Measurements from ENCODE around the gene EPN1. TPM values are rescaled to one million over a fixed set of nuclear protein-coding genes. Genes with fewer than 3 reads are reported as not detected.

EPN1 gene
- total RNA-seq, 1 donor from 2014 or later: 16.7 TPM

GRCh38 chr19:55645512-55645881 lies 29.5 kb upstream of the EPN1 start:
- FAIRE-seq (no peak), DNase-seq (ENCODE audit: low spot score in 2 of 2) (no peak)

- FAIRE-seq: no peak
- DNase-seq (ENCODE audit: low spot score in 2 of 2): no peak
These were observed 27.9 kb upstream of the EPN1 start for GRCh38 chr19:55646889-55647731.

GRCh38 chr19:55647732-55648584 lies 27.1 kb upstream of the EPN1 start, which contains the start of gene CCDC106:
CCDC106 (plus strand) TSS chr19:55648212; CDS start chr19:55649047, 835 bp downstream.
- DNase-seq (ENCODE audit: low spot score in 2 of 2) (peak; percentile 78 to 82), FAIRE-seq (no peak)

- DNase-seq (ENCODE audit: low spot score in 2 of 2) (no peak), FAIRE-seq (no peak)
These were observed 26.3 kb upstream of the EPN1 start for GRCh38 chr19:55648585-55649267.

- FAIRE-seq: no peak
These were observed 25.5 kb upstream of the EPN1 start for GRCh38 chr19:55649268-55650125.

GRCh38 chr19:55650126-55650557 lies 24.9 kb upstream of the EPN1 start:
- FAIRE-seq (no peak), DNase-seq (ENCODE audit: low spot score in 2 of 2) (no peak)

More at GRCh38 chr19:55649268-55650125, 25.5 kb upstream of the EPN1 start:
- DNase-seq (ENCODE audit: low spot score in 2 of 2): no peak

- no peak for DNase-seq (ENCODE audit: low spot score in 2 of 2)
- no peak for FAIRE-seq
These were observed 24.3 kb upstream of the EPN1 start for GRCh38 chr19:55650602-55651230.

GRCh38 chr19:55651236-55651635 lies 23.8 kb upstream of the EPN1 start:
- DNase-seq (ENCODE audit: low spot score in 2 of 2) (no peak), FAIRE-seq (no peak)

- no peak for FAIRE-seq
- DNase-seq (ENCODE audit: low spot score in 2 of 2): no peak
These were observed 22.5 kb upstream of the EPN1 start for GRCh38 chr19:55652311-55653128.

- no peak for FAIRE-seq
- peak; percentile 93 to 97 for DNase-seq (ENCODE audit: low spot score in 2 of 2)
These were observed 21.2 kb upstream of the EPN1 start for GRCh38 chr19:55653651-55654322.

- FAIRE-seq: peak; percentile 89
- DNase-seq (ENCODE audit: low spot score in 2 of 2): peak; percentile 91
These were observed 20.6 kb upstream of the EPN1 start for GRCh38 chr19:55654323-55654867.

GRCh38 chr19:55654868-55655647 lies 20.0 kb upstream of the EPN1 start, which contains the start of gene U2AF2:
U2AF2 (plus strand) TSS chr19:55655035; CDS start chr19:55655105, 70 bp downstream.
- FAIRE-seq (no peak), DNase-seq (ENCODE audit: low spot score in 2 of 2) (peak; percentile 97 to 99)

- DNase-seq (ENCODE audit: low spot score in 2 of 2) (no peak), FAIRE-seq (no peak)
These were observed 19.4 kb upstream of the EPN1 start for GRCh38 chr19:55655648-55656040.

GRCh38 chr19:55656552-55656951 lies 18.5 kb upstream of the EPN1 start:
- DNase-seq (ENCODE audit: low spot score in 2 of 2) (no peak), FAIRE-seq (no peak)

- FAIRE-seq (no peak), DNase-seq (ENCODE audit: low spot score in 2 of 2) (no peak)
These were observed 17.9 kb upstream of the EPN1 start for GRCh38 chr19:55656988-55657747.

All from frontal cortex (tissue), 4 donors.